HepG2 (cell line): ENCODE data around the gene PMM2. TPM values are rescaled to one million over a fixed set of nuclear protein-coding genes. Genes with fewer than 3 reads are reported as not detected.

Experiments
- CC2D1A ChIP-seq: sonication (generic); formaldehyde crosslinking; IDR thresholded peaks from 2 replicates; pipeline ENCODE4 v1.8.1; 2023; ENCODE audit warnings: mild to moderate bottlenecking, missing genetic modification reagents
- FOSL1 ChIP-seq: sonication (generic); formaldehyde crosslinking; IDR thresholded peaks from 2 replicates; pipeline ENCODE4 v1.9.0; 2021; ENCODE audit warnings: missing genetic modification reagents, borderline replicate concordance
- GATAD1 ChIP-seq: IDR thresholded peaks from 2 replicates; pipeline ENCODE4 v1.6.1; 2016; ENCODE audit warnings: missing genetic modification reagents, missing compliant biosample characterization
- GZF1 ChIP-seq: sonication (generic); formaldehyde crosslinking; IDR thresholded peaks from 2 replicates; pipeline ENCODE4 v1.5.1; 2020; ENCODE audit warnings: mild to moderate bottlenecking, missing genetic modification reagents
- NFATC3 ChIP-seq: sonication (generic); formaldehyde crosslinking; IDR thresholded peaks from 2 replicates; pipeline ENCODE4 v1.5.1; 2020; ENCODE audit warnings: mild to moderate bottlenecking, missing genetic modification reagents
- NRL ChIP-seq: sonication (generic); formaldehyde crosslinking; IDR thresholded peaks from 2 replicates; pipeline ENCODE4 v1.5.0; 2020; ENCODE audit warnings: missing genetic modification reagents, mild to moderate bottlenecking, moderate library complexity, borderline replicate concordance
- REPIN1 ChIP-seq: sonication (generic); formaldehyde crosslinking; IDR thresholded peaks from 2 replicates; pipeline ENCODE4 v1.8.0; 2022; ENCODE audit warnings: missing genetic modification reagents, low read depth, mild to moderate bottlenecking, borderline replicate concordance
- SRF ChIP-seq: IDR thresholded peaks from 2 replicates; pipeline ENCODE4 v1.6.1; 2011; ENCODE audit warnings: mild to moderate bottlenecking, low read depth, low read length, moderate library complexity
- THAP11 ChIP-seq: IDR thresholded peaks from 2 replicates; pipeline ENCODE4 v1.6.1; 2016; ENCODE audit warnings: missing biosample characterization, missing genetic modification reagents
- XBP1 ChIP-seq: sonication (generic); formaldehyde crosslinking; IDR thresholded peaks from 2 replicates; pipeline ENCODE4 v1.5.0; 2020; ENCODE audit warnings: missing genetic modification reagents
- ZKSCAN1 ChIP-seq: fragments of 150-350 bp; IDR thresholded peaks from 2 replicates; pipeline ENCODE4 v1.6.1; 2014; ENCODE audit warnings: low read length
- ZNF3 ChIP-seq: IDR thresholded peaks from 2 replicates; pipeline ENCODE4 v1.7.0; 2017; ENCODE audit warnings: inconsistent platforms
- ZNF441 ChIP-seq: sonication (generic); formaldehyde crosslinking; IDR thresholded peaks from 2 replicates; pipeline ENCODE4 v1.7.0; 2021; ENCODE audit warnings: missing genetic modification reagents, borderline replicate concordance
- ZNF569 ChIP-seq: sonication (generic); formaldehyde crosslinking; IDR thresholded peaks from 2 replicates; pipeline ENCODE4 v1.5.0; 2020; ENCODE audit warnings: mild to moderate bottlenecking, missing genetic modification reagents, moderate library complexity, borderline replicate concordance
- ZNF589 ChIP-seq: sonication (generic); formaldehyde crosslinking; conservative IDR thresholded peaks from 2 replicates; pipeline ENCODE4 v1.8.0; 2022; ENCODE audit warnings: mild to moderate bottlenecking, moderate library complexity, missing genetic modification reagents
- ZNF652 ChIP-seq: IDR thresholded peaks from 2 replicates; pipeline ENCODE4 v1.6.1; 2016; ENCODE audit warnings: low read depth, borderline replicate concordance
- ZNF75D ChIP-seq: sonication (generic); formaldehyde crosslinking; IDR thresholded peaks from 2 replicates; pipeline ENCODE4 v1.8.1; 2023; ENCODE audit warnings: missing genetic modification reagents, mild to moderate bottlenecking, borderline replicate concordance
- ZNF781 ChIP-seq: sonication (generic); formaldehyde crosslinking; IDR thresholded peaks from 2 replicates; pipeline ENCODE4 v1.5.1; 2020; ENCODE audit warnings: borderline replicate concordance, mild to moderate bottlenecking, missing genetic modification reagents; ENCODE audit errors: not compliant biosample characterization
- polyA plus RNA-seq, 8 experiments: library from polyadenylated mRNA; depleted of rRNA in 3 of 8; stranded (reverse) in 7 of 8; unstranded in 1 of 8; fragments of >200 nt; fragmentation: Illumina TruSeq in 4 of 8; extraction: Trizol in 4 of 8; gene quantifications; 2 replicates each; pipeline versions ENCODE4 v1.2.1 to v1.2.3, GENCODE V29; 2011 to 2016; ENCODE audit warnings: low read depth in 4 of 8, missing spikeins in 1 of 8, mixed read lengths in 1 of 8; ENCODE audit not compliant: insufficient read depth in 1 of 8
- total RNA-seq, 5 experiments: library from RNA; depleted of rRNA; stranded (reverse); fragments of >200 nt; fragmentation: Illumina TruSeq; extraction: Trizol; gene quantifications; 2 replicates each; pipeline ENCODE4 v1.2.3, GENCODE V29; 2016; ENCODE audit warnings: low read depth in 1 of 5
- TF ChIP-seq, protein P1 (sequence below), 2 experiments: fragments of 450-650 bp in 1 of 2; sonication (generic) in 1 of 2; formaldehyde crosslinking; IDR thresholded peaks; 2 replicates each; pipeline versions ENCODE4 v1.5.0 to v1.8.0; 2020 to 2022; ENCODE audit warnings: mild to moderate bottlenecking in 1 of 2, missing genetic modification reagents in 1 of 2
- TF ChIP-seq, protein P2 (sequence below): IDR thresholded peaks from 2 replicates; pipeline ENCODE4 v1.6.1; 2012; ENCODE audit warnings: low read depth, low read length, improper control_type of control experiment
- TF ChIP-seq, protein P3 (sequence below): sonication (generic); formaldehyde crosslinking; conservative IDR thresholded peaks from 2 replicates; pipeline ENCODE4 v1.8.1; 2023; ENCODE audit warnings: missing genetic modification reagents

PMM2 gene
- total and polyA plus RNA-seq, 2 of the 13 experiments (the other 11 are each of a cell fraction or from before 2014, with no cell fraction given) = 52.2 to 93.7 TPM

DNA sequence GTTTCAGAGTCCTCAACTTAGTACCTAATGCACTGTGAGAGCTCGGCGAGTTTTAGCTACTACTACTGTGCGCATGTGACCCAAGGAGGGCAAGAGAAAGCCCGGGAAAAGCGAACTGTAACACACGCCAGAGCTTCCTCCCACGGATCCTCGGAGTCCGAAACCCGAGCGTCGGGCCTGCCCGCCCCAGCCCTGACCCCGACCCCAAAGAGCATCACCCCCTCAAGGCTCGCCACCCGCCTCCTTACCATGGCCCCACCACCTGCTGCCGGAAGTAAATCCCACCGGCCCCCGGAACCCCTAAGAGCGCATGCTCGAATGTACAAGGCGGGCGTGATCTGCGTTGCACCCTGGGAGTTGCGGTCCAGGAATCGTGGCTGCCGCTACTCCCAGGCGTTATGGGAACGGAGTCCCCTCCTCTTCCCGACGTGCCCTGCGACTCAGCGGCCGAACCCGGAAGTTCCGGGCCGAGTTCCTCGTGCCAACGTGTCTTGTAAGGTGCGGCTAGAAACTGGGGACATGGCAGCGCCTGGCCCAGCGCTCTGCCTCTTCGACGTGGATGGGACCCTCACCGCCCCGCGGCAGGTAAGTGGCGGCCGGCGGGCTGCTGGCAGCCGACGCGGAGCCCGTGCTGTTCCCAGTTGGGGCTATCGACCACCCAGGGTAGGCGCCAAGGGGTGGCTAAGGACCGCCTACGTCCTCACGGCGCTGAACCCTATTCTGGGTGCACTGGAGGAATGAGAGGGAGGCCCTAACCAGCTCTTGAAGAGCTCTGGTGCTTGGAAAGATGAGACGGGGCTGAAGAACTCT lies at the start of gene PMM2, which contains the start of gene TMEM186 (continued):
- peak; percentile 93 for TF ChIP-seq ZNF441 (CRISPR knock-in tag)
- TF ChIP-seq ZNF781 (CRISPR knock-in tag) = peak; percentile 99
- TF ChIP-seq ZNF589 = peak; percentile 84
- TF ChIP-seq, protein P1, sequence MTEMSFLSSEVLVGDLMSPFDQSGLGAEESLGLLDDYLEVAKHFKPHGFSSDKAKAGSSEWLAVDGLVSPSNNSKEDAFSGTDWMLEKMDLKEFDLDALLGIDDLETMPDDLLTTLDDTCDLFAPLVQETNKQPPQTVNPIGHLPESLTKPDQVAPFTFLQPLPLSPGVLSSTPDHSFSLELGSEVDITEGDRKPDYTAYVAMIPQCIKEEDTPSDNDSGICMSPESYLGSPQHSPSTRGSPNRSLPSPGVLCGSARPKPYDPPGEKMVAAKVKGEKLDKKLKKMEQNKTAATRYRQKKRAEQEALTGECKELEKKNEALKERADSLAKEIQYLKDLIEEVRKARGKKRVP (CRISPR knock-in tag; IDR thresholded peaks at IDR 0.05) = no peak; a peak in 1 of 4 replicates
- TF ChIP-seq ZKSCAN1 = no peak
- peak; percentile 98 for TF ChIP-seq THAP11 (CRISPR knock-in tag)
- TF ChIP-seq ZNF569 = peak; percentile 87; the same call in 1 of the 2 replicates
- peak; percentile 96 for TF ChIP-seq XBP1 (CRISPR knock-in tag)
- TF ChIP-seq, protein P2, sequence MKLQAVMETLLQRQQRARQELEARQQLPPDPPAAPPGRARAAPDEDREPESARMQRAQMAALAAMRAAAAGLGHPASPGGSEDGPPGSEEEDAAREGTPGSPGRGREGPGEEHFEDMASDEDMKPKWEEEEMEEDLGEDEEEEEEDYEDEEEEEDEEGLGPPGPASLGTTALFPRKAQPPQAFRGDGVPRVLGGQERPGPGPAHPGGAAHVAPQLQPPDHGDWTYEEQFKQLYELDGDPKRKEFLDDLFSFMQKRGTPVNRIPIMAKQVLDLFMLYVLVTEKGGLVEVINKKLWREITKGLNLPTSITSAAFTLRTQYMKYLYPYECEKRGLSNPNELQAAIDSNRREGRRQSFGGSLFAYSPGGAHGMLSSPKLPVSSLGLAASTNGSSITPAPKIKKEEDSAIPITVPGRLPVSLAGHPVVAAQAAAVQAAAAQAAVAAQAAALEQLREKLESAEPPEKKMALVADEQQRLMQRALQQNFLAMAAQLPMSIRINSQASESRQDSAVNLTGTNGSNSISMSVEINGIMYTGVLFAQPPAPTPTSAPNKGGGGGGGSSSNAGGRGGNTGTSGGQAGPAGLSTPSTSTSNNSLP = peak; percentile 83
- TF ChIP-seq ZNF75D = no peak; the same call in 1 of the 2 replicates
- no peak for TF ChIP-seq ZNF652 (CRISPR knock-in tag)
- TF ChIP-seq CC2D1A (CRISPR knock-in tag) = peak; percentile 71; the same call in 1 of the 2 replicates
- no peak for TF ChIP-seq ZNF3
- TF ChIP-seq FOSL1 (CRISPR knock-in tag) = no peak
- peak; percentile 87 for TF ChIP-seq GZF1 (CRISPR knock-in tag)
- peak; percentile 100 for TF ChIP-seq NRL (CRISPR knock-in tag)
- TF ChIP-seq GATAD1 (CRISPR knock-in tag) = peak; percentile 97
- peak; percentile 99 for TF ChIP-seq REPIN1 (CRISPR knock-in tag)
- TF ChIP-seq NFATC3 (CRISPR knock-in tag) = peak; percentile 99
- TF ChIP-seq SRF = 0 out of 2 replicates have a peak, but pooled peaks have one; percentile 18
- TF ChIP-seq, protein P3, sequence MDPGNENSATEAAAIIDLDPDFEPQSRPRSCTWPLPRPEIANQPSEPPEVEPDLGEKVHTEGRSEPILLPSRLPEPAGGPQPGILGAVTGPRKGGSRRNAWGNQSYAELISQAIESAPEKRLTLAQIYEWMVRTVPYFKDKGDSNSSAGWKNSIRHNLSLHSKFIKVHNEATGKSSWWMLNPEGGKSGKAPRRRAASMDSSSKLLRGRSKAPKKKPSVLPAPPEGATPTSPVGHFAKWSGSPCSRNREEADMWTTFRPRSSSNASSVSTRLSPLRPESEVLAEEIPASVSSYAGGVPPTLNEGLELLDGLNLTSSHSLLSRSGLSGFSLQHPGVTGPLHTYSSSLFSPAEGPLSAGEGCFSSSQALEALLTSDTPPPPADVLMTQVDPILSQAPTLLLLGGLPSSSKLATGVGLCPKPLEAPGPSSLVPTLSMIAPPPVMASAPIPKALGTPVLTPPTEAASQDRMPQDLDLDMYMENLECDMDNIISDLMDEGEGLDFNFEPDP (CRISPR knock-in tag) = no peak
